ENCODE results near the gene GLT8D1. TPM values are rescaled to one million over a fixed set of nuclear protein-coding genes. Genes with fewer than 3 reads are reported as not detected.

Gene GLT8D1
- total RNA-seq, 6 experiments from 2014 or later, result 23.0 to 63.1 (median 46.9) TPM

DNA sequence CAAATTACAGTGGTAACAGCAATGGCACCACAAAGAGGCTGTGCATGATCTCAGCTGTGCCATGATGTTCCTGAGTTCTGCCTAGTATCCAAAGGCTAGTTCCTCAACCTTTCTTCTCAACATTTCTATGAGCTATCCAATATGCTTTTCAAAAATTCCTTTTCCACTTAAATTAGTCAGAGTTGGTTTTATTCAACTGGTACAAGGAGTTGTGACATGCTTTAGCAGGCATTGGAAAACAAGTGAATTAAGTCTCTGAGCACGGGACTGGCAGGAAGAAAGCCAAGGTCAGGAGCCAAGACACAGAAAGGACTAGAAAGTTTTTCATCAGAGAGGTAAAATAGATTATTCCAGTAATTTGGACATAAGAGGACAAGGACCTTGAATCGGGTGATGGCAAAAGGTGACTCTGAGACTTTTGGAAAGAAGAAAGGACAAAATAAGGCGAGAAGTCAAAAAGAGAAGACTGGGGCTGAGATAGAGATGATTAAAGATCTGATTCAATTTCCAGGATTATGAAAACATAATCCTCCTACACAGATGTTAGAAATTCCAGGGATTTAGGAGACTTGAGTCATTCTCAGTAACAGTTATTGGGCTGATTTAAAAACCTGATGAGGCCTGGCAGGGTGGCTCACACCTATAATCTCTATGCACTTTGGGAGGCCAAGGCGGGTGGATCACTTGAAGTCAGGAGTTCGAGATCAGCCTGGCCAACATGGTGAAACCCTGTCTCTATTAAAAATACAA lies 56.0 kb downstream of the GLT8D1 start:
- Histone ChIP-seq H3K4me1 (no peaks in the 10 kb centered on the region), H3K27me3 (no peaks in the 10 kb centered on the region), H3K27ac (no peak overlapping the region), H3K36me3 (peaks cover 0 to 68% (median 27%) of the 10 kb centered on the region in 4 donors), H3K9me3 (no peaks in the 10 kb centered on the region), H3K4me3 (no peak overlapping the region)
- ATAC-seq (no peak), DNase-seq (no peak)
- no peak for TF ChIP-seq POLR2A (IDR thresholded peaks at IDR 0.05)
- TF ChIP-seq, protein P1, sequence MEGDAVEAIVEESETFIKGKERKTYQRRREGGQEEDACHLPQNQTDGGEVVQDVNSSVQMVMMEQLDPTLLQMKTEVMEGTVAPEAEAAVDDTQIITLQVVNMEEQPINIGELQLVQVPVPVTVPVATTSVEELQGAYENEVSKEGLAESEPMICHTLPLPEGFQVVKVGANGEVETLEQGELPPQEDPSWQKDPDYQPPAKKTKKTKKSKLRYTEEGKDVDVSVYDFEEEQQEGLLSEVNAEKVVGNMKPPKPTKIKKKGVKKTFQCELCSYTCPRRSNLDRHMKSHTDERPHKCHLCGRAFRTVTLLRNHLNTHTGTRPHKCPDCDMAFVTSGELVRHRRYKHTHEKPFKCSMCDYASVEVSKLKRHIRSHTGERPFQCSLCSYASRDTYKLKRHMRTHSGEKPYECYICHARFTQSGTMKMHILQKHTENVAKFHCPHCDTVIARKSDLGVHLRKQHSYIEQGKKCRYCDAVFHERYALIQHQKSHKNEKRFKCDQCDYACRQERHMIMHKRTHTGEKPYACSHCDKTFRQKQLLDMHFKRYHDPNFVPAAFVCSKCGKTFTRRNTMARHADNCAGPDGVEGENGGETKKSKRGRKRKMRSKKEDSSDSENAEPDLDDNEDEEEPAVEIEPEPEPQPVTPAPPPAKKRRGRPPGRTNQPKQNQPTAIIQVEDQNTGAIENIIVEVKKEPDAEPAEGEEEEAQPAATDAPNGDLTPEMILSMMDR (IDR thresholded peaks at IDR 0.05), result no peak
- 80% methylated on average over 5 of the region's 5 CpGs for WGBS (ENCODE audit: insufficient coverage, low coverage, low lambda C conversion rate, missing lambda C conversion rate)
- intact Hi-C loops (cut with DNase I), result no loop called here

DNA sequence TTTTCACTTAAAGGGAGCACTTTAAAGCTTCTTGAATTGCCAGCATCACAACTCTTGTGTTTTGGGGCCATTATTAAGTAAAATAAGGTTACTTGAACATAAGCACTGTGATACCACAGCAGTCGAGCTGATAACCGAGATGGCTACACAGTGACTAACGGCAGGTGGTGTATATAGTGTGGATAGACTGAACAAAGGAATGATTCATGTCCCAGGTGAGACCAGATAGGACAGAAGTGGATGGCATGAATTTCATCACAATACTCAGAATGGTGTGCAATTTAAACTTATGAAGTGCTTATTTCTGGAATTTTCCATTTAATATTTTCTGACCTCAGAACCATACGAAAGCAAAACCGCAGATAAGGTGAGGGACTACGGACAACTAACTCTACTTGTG lies 60.0 kb downstream of the GLT8D1 start:
- ATAC-seq, result no peak
- whole genome bisulfite sequencing (ENCODE audit: insufficient coverage, low coverage, low lambda C conversion rate, missing lambda C conversion rate), result 99% methylated on average over 6 of the region's 6 CpGs

More for the DNA sequence above, 60.0 kb downstream of the GLT8D1 start:
- Histone ChIP-seq H3K27me3 (no peaks in the 10 kb centered on the region), H3K36me3 (peaks cover 0 to 78% (median 37%) of the 10 kb centered on the region in 4 donors), H3K4me3 (no peak overlapping the region), H3K27ac (no peak overlapping the region), H3K9me3 (no peaks in the 10 kb centered on the region), H3K4me1 (no peaks in the 10 kb centered on the region)
- no peak for DNase-seq
- TF ChIP-seq, protein P1 (IDR thresholded peaks at IDR 0.05), result no peak
- no peak for TF ChIP-seq POLR2A (IDR thresholded peaks at IDR 0.05)
- intact Hi-C loops (cut with DNase I), result no loop called here

Small RNA genes within 50 kb of the gene (small RNA-seq; reads per million reads assigned to genes)
- gene AC006254.2, result 0 reads per million in 2 experiments
- gene RF00569, result 20,999 to 23,560 reads per million in 2 experiments
- 0 reads per million in 2 experiments for gene RF01183
- gene SNORD19, result 0 reads per million in 2 experiments
- gene SNORD19B, result 0 reads per million in 2 experiments
- 2,657 to 2,747 reads per million in 2 experiments for gene SNORD69

Other genes starting within 250 kb of the GLT8D1 start
- 100 to 1,000 TPM in 3 of 6 experiments, 10 to 100 TPM in 3; 60.7 to 268 (median 92.5) TPM for gene STAB1, start 210.5 kb downstream of the GLT8D1 start, total RNA-seq
- gene NT5DC2, start 171.9 kb downstream of the GLT8D1 start, total RNA-seq, result 10 to 100 TPM in 1 of 6 experiments, 1 to 10 TPM in 5; 1.1 to 12.5 (median 3.9) TPM
- gene UQCC5, start 169.2 kb downstream of the GLT8D1 start, total RNA-seq, result 1 to 10 TPM in 5 of 6 experiments, under 1 TPM in 1; 0.81 to 8.3 (median 4.3) TPM
- gene PBRM1, start 19.9 kb downstream of the GLT8D1 start, total RNA-seq, result 10 to 100 TPM; 17.1 to 36.4 (median 27.2) TPM
- 10 to 100 TPM; 20.0 to 86.2 (median 41.7) TPM for gene GNL3, start 19.8 kb downstream of the GLT8D1 start, total RNA-seq
- gene SPCS1, start 315 bp upstream of the GLT8D1 start, total RNA-seq, result 100 to 1,000 TPM in 3 of 6 experiments, 10 to 100 TPM in 3; 60.7 to 193 (median 94.1) TPM
- 10 to 100 TPM in 5 of 6 experiments, 1 to 10 TPM in 1; 7.3 to 18.9 (median 14.8) TPM for gene NEK4, start 65.1 kb upstream of the GLT8D1 start, total RNA-seq
- gene ITIH1, start 71.8 kb upstream of the GLT8D1 start, total RNA-seq, result 1,000 to 10,000 TPM in 4 of 6 experiments, 100 to 1,000 TPM in 2; 376 to 1,846 (median 1,201) TPM
- 1,000 to 10,000 TPM in 3 of 6 experiments, 100 to 1,000 TPM in 3; 742 to 1,822 (median 982) TPM for gene ITIH3, start 89.0 kb upstream of the GLT8D1 start, total RNA-seq
- 1,000 to 10,000 TPM; 1,573 to 4,137 (median 3,531) TPM for gene ITIH4, start 124.9 kb upstream of the GLT8D1 start, total RNA-seq
- 1 to 10 TPM in 3 of 6 experiments, under 1 TPM in 1, not detected in 2; 0.59 to 9.9 (median 5.7) TPM for gene MUSTN1, start 129.2 kb upstream of the GLT8D1 start, total RNA-seq
- 10 to 100 TPM; 17.4 to 48.5 (median 33.8) TPM for gene STIMATE, start 191.8 kb upstream of the GLT8D1 start, total RNA-seq

Measured in right lobe of liver (tissue), 6 donors.